GM18867 (cell line): ENCODE data around the gene PRKAR1A.
A peak's percentile ranks its signal among the peaks of the same experiment; 100 is the strongest.
"Not testable (repeated sequence)": the region's sequence is repeated elsewhere in the genome, so short reads cannot be mapped to it uniquely, and the experiment has no call there.

Experiments
- ATAC-seq: cut with Tn5 transposase; IDR thresholded peaks from one replicate; pipeline ENCODE4 v1.9.1; 2021; ENCODE audit warnings: mild to moderate bottlenecking, moderate library complexity; ENCODE audit not compliant: unreplicated experiment

Gene PRKAR1A

DNA sequence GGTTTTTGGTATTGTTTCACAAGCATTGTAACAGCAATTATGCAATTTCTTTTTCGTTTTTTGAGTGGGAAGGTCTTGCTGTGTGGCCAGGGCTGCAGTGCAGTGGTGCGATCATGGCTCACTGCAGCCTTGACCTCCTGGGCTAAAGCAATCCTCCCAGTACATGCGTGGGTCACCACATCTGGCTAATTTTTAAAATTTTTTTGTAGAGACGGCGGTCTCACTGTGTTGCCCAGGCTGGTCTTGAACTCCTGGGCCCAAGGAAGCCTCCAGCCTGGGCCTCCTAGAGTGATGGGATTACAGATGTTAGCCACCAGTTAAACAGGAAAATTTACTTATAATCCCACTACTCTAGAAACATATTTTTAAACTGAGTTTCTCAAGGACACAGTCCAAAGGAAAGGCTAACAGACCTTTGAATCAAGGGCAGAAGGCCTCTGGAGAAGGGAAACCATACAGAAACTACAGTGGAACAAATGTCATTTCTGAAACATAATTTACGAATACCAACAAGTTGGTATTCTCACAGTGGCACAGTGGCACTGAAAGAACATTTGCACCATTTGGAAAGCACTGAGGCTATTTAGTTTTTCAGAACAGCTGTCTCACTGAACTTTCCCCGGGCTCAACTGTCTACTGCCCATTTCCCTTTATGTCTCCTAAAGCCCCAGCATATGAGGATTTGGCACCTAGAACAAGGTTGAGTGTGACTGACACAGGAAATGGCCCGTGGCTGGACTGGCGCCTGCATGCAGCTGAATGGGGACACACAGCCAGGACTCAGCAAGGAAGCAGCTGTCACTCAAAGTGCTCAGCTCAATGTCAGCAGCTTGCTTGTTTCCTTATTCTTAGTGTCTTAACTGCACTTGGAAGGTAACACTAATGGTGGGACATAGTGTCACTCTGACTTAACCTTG, 2.8 kb upstream of the PRKAR1A start:
- ATAC-seq: no peak

GRCh38 chr17:68511254-68511670, 968 bp upstream of the PRKAR1A start:
- no peak for ATAC-seq

- ATAC-seq: peak; percentile 55
Measured at GRCh38 chr17:68511671-68512246, 471 bp upstream of the PRKAR1A start.

DNA sequence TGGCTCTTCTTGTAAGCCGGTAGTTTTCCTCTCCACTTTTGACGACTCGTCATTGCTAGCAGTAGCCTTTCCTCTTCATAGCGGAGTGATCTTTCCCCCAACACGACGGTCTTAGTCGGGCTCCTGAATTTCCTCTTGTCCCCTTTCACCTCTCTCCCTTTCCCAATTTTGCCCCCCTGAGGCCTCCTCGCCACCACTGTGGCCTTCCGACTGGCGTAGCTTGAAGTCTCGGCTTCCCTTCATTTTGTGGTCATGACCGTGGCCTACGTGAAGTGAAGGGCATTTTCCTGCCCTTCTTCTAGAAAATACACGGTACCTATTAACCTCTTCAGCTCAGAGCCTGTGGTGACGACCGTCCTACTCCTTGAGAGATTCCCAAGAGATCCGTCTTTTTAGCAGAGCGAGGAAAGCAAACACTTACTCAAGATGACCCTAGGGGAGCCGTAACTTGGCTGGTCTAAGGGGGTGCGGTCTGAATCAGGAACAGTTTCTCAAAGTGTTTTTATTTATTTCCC, 787 bp downstream of the PRKAR1A start:
- ATAC-seq: no peak

- ATAC-seq: no peak
Measured at GRCh38 chr17:68513932-68514331, 1.7 kb downstream of the PRKAR1A start.

DNA sequence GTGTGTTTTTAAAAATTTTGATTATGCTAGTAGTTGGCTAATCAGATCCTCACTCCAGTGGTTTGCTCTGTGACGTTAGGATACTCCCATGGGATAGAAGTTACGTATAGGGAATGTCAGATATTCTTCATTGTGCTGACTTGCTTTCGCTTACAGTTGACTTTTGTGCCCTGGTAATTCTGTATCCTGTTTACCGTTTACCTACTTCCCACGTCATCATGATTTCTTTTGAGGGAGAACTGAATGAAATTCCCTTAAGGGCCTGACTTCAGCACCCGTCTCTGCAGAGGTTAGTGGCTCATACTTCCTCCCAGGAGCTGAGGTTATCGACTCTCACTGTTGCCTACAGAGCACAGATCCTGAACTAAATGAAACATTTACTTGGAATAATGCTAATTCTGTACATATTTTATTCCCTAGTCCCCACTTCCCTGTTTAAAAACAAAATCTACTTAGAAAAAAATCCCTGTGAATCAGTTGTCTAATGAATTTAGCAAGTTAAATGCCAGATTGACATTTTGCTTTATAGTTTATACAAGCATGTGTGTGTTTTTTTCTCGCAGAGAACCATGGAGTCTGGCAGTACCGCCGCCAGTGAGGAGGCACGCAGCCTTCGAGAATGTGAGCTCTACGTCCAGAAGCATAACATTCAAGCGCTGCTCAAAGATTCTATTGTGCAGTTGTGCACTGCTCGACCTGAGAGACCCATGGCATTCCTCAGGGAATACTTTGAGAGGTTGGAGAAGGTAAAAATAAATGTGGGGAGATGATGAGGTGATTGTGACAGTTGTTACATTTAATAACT, 2.8 kb downstream of the PRKAR1A start:
- no peak for ATAC-seq

DNA sequence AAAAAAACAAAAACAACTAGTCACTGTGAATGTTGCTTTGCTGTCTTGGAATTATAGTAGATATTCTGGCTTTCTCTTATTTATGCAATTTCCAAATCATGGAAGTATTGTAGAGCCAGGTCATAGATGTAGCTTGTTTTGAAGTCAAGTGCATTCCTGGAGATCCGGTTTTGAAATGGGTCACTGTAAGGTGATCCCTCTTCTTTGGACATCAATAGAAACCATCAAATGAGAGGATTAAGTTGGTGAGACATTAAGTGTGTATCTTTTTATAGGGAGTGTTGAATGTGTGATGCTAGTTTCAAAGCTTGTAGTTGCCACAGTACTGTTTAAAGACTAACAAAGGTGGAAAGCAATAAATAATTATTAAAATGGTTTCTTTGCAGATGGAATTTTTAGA, 4.5 kb downstream of the PRKAR1A start:
- no peak for ATAC-seq

DNA sequence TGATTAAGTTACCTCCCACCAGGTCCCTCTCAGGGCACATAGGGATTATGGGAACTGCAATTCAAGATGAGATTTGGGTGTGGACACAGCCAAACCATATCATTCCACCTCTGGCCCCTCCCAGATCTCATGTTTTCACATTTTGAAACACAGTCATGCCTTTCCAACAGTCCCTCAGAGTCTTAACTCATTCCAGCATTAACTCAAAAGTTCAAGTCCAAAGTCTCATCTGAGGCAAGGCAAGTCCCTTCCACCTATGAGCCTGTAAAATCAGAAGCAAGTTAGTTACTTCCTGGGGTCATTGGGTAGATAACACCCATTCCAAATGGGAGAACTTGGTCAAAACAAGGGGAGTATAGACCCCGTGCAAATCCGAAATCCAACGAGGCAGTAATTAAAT, 5.4 kb downstream of the PRKAR1A start:
- ATAC-seq: not testable (repeated sequence)

GRCh38 chr17:68518063-68518815, 6.0 kb downstream of the PRKAR1A start:
- ATAC-seq: no peak

- ATAC-seq: not testable (repeated sequence)
Measured at GRCh38 chr17:68519051-68519450, 6.8 kb downstream of the PRKAR1A start.

DNA sequence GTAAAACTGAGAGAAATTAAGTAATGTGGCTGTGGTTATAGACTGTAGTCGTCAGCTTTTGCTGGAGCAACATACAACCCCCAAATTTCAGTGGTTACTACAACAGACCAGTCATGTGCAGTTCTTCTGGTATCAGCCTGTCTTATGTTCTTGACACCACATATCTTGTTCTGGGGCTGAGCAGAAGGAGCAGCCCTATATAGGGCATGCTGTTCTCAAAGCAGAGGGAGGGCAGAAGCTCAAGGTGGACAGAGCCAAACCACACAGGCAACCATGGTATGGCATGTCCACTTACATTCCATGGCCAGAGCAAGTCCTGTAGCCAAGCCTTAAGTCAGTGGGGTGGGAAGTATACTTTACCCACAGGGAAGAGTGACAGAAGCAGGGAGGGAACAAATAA, 7.7 kb downstream of the PRKAR1A start:
- no peak for ATAC-seq

GRCh38 chr17:68522266-68522665, 10.0 kb downstream of the PRKAR1A start:
- no peak for ATAC-seq

DNA sequence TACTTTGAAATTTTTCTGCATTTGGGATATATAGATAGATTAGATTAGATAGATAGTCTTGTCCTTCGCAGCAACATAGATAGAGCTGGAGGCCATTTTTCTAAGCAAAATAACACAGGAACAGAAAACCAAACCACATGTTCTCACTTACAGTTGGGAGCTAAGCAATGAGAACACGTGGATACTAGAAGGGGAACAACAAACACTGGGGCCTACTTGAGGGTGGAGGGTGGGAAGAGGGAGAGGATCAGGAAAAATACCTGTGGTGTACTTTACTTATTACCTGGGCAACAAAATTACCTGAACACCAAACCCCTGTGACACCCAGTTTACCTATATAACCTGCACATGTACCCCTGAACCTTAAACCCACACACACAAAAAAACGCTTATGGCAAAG, 14.3 kb downstream of the PRKAR1A start:
- ATAC-seq: no peak

GRCh38 chr17:68527314-68527713, 15.1 kb downstream of the PRKAR1A start:
- ATAC-seq: no peak

DNA sequence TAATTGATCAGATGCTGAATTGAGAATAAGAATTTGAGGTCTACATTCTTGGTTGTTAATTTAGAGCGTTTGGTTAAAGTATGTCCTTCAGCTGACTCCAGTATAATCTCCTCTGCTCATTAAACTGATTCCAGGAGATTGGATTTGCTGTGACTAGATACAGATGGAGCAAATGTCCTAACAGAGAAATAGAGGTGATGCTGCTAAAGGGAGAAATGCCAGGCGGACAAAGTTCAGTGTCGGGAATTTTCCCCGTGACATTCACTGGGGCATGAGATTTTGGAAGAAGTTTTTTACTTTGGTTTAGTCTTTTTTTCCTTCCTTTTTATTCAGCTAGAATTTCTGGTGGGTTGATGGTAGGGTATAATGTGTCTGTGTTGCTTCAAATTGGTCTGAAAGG, 19.0 kb downstream of the PRKAR1A start:
- no peak for ATAC-seq

DNA sequence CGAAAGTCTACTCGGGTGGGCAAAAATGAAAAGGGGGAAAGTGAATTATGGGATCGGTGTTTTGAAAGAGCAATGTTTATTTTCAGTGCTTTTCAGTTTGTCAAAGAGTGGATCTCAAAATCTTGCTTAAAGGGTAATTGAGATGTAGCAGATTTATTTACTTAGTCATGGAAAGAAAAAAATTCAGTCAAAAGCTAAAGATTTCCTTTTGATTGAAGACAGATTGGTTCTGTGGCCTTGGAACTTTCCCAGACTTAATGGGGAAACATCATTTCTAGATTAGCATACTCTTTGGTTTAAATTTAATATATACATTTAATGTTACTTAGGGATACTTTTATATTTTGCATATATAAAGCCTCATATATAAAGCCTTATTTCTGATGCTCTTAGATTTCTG, 20.6 kb downstream of the PRKAR1A start:
- ATAC-seq: no peak

- no peak for ATAC-seq
Measured at GRCh38 chr17:68533887-68534694, 21.9 kb downstream of the PRKAR1A start.

DNA sequence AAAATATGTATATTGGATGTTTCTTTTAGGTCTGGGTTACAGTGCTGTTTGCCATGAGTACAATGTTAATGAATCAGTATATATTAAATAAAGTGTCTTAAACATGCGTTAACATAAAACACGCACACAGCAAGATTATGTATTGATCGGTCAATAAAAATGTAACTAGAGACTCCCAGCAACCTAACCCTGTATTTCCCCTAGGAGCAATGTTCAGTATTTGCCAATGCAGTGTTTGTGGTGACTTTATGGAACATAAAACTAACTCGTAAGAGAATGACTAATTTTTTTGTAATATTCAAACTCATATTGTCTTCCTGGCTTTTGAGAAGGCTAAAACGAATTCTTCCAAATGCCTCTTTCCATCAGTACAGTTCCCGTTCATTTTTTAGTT, 22.5 kb downstream of the PRKAR1A start:
- no peak for ATAC-seq

- ATAC-seq: no peak
Measured at GRCh38 chr17:68535922-68536321, 23.7 kb downstream of the PRKAR1A start.
